HG02840 (cell line): ENCODE measurements around the gene IRF8.
"Not testable (repeated sequence)": the region's sequence is repeated elsewhere in the genome, so short reads cannot be mapped to it uniquely, and the experiment has no call there.

Source experiments
- ATAC-seq: cut with Tn5 transposase; IDR thresholded peaks from one replicate; pipeline ENCODE4 v1.9.1; 2021; ENCODE audit warnings: mild to moderate bottlenecking, moderate library complexity, moderate number of reproducible peaks; ENCODE audit not compliant: unreplicated experiment, low FRiP score

The IRF8 gene

GRCh38 chr16:85929259-85929721, 30.3 kb downstream of the IRF8 start:
- ATAC-seq: no peak

- no peak for ATAC-seq
Observed at GRCh38 chr16:85930301-85930700, 31.3 kb downstream of the IRF8 start.

DNA sequence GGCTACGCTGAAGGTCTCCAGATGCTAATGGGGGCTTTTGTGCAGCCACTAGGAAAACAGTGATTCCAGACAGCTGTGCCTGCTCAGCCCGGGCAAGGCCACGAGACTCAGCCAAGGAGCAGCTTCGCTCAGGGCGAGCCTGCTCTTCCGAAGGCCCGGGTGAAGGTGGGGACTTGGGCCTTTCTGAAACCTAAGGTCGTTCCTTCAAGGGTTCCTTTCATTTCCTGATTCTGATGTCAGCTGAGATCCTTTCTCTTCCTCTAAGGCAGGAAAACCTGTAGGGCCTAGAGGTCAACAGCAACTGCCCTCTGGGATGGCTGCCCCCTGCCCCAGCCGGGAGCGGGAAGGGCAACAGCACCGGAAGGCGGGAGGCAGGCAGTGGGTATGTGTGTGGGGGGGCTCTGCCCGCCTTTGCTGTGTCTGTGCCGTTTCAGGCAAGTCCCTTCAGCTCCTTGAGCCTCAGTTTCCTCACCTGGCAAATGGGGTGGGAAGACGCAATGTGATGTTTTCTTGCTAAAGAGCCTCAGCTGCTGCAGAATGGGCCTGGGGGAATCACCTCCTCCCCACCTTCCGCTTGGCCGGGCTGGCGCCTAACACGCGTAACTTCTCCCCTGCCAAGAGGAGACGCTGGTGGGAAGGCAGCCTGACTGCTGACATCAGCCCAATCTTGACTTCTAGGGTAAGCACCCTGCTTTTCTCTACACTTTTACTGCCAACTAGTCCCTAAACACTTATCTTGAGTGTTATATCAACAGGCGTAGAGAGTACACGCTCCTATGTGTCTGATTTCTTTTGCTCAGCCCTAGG, 32.8 kb downstream of the IRF8 start:
- ATAC-seq: no peak

DNA sequence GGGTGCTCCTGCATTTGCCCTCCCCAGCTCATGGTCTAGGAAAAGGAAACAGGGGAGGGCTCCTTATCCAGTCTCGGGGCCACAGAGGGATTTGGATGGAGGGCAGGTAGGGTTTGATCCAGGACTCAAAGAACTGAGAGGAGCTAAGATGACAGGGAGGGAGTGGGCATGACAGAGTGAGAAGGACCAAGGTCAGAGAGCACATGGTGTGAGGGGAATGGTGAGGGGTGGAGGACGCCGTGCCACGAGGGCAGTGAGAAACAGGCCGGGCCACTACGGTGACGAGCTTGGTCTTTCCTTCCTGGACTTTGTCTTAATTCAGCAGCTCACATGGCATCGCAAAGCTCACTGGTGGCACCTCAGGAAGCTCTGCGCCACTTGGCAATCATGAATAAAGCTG, 35.2 kb downstream of the IRF8 start:
- ATAC-seq: no peak

- peak; percentile 16 for ATAC-seq
Observed at GRCh38 chr16:85935391-85935973, 36.5 kb downstream of the IRF8 start.

GRCh38 chr16:85935974-85936760, 37.2 kb downstream of the IRF8 start:
- peak; percentile 51 for ATAC-seq

- no peak for ATAC-seq
Observed at GRCh38 chr16:85936816-85937215, 37.9 kb downstream of the IRF8 start.

DNA sequence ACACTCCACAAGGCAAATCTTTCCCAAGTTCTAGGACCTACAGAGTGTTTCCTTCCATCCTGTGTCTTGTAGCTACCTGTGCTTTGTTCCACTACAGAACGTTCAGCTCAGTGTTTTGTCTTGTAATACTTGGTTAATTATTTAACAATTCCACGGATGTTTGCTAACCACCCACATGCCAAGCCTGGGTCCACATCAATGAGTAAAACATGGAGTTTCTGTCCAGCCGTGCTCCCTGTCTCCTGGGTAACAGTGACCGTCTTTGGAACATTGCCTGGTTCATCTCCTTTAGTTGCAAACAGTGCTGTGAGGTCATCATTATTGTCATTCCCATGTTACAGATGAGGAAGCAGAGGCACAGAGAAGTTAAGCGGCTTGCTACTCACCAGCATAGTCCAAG, 41.3 kb downstream of the IRF8 start:
- ATAC-seq: no peak

DNA sequence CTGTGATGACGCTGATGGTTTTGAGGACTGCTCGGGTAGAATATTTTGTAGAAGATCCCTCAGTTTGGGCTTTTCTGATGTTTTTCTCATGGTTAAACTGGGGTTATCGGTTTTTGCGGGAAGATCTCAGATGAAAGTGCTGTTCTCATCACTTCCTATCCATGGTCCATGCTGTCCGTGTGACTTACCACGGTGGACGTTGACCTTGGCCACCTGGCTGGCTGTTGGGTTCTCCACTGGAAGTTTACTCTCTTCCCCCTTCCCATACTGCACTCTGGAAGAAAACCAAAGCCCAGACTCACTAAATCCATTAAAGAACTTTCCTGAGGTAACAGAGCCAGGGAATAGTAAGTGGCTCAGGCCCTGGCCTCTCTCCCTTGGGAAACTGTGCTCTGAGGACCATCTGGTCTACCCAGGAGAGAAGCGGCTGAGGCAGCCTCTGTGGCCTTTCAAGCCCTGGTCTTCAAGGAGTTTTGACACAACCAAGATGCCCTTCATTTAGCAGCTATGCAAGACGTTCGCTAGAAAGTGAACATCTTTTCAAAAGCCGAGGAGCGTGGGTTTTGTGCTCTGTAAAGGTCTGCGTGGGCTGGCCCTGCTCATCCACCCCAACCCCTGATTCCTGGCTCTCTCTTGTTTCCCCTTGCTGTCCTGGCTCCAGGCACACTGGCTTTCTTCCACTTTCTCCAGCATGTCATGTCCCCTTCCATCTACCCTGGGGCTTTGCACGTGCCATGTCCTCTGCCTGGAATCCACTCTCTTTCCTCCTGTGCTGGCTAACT, 43.1 kb downstream of the IRF8 start:
- ATAC-seq: no peak

GRCh38 chr16:85942659-85943058, 43.7 kb downstream of the IRF8 start:
- ATAC-seq: not testable (repeated sequence)

DNA sequence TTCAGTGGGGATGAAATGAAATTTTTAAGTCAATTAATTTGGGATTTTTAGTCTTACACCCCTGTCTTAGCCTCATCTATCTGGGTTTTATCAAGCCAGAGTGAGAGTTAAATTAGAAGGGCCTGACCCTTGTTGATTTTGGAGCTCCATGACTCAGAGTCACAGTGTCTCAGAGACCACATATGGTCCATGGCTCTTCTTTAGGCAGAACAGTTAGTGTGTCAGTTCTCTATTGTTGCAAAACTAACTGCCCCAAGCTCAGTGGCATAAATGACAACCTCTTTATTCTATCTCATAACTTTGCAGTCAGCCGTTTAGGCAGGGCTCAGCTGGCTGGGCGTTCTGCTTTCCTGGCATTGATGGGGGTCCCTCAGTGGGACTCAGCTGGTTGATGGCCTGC, 44.7 kb downstream of the IRF8 start:
- no peak for ATAC-seq

GRCh38 chr16:85944572-85945423, 45.8 kb downstream of the IRF8 start:
- ATAC-seq: no peak

- ATAC-seq: no peak
Observed at GRCh38 chr16:85945424-85945751, 46.4 kb downstream of the IRF8 start.

GRCh38 chr16:85946541-85947124, 47.7 kb downstream of the IRF8 start:
- ATAC-seq: no peak

DNA sequence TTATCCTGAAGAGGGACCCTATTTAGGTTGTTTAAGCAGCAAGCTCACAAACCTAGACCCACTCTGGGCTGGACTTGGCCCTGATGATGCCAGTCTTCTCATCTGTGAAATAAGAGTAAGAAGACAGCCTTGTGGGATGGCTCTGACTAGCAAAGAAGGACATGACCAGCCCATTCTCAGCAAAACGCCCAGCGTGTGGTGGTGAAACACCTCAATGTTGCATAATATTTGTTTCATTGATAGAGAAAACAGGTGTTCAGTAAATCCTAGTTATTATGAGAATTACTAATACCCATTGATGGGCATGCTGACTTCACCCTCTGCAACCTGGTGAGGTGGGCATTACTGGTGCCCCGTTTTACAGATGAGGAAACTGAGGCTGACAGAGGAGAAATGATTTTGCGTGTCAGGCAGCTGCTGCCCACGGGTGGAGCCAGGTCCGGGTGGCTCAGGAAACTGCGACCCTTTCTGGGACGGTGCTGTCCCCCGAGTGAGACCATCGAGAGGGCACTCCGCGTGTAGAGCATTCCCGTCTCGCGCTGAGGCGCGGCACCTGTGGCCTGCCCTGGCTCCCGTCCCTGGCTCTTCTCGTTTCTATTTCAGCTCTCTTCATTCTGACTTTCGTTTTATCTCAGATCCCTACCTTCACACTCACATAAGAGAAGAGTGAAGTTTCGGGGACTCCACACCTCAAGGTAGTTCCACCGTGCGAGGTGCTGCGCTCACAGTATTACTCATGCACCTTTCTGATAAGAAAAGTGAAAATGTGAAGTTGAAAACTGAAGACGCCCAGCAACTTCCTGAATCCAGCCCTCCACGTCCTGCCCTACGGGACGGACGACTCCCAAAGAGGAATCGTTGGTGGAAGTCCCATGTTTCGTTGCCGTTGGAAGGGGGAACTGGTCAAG, 48.5 kb downstream of the IRF8 start:
- peak; percentile 68 for ATAC-seq

DNA sequence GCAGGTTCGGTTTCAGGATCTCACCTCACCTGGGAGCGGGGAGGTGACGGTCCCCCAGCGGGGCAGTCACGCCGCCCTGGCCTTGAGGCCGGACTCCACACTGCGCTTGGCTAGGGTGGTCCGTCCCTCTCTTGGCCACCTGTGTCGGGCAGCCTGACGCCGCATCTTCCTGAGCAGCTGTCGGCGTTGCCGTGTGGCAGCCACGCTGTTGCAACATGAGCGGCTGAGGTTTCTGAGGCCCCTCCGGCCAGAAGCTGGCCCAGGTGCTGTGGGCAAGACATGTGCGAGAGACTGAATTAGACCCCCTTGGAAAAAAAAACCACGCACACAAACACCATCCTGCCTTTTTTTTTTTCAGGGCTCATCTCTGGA, 49.2 kb downstream of the IRF8 start:
- ATAC-seq: no peak

GRCh38 chr16:85948616-85949265, 49.8 kb downstream of the IRF8 start:
- no peak for ATAC-seq
